Uterus (tissue), 4 donors: ENCODE results near the gene IREB2. TPM values are rescaled to one million over a fixed set of nuclear protein-coding genes. Genes with fewer than 3 reads are reported as not detected.

Experiments
- DNase-seq, 2 donors: peaks; one replicate each; pipeline ENCODE4 v3.0.0-alpha.2; 2019 to 2020
- H3K27ac ChIP-seq, 2 donors: fragments of 200-600 bp; sonication (generic); 1 replicate in 1 of 2; 2 replicates in 1 of 2; pipeline ENCODE4 v1.5.1; 2016 to 2018
- H3K27me3 ChIP-seq, 2 donors: fragments of 200-600 bp; sonication (generic); one replicate each; pipeline ENCODE4 v1.5.1; 2018 to 2019; ENCODE audit warnings: control low read depth in 1 of 2
- H3K36me3 ChIP-seq, 2 donors: fragments of 200-600 bp; sonication (generic); one replicate each; pipeline ENCODE4 v1.5.1; 2019; ENCODE audit warnings: control low read depth in 1 of 2
- H3K4me1 ChIP-seq, 2 donors: fragments of 200-600 bp; sonication (generic); one replicate each; pipeline ENCODE4 v1.5.1; 2018 to 2019; ENCODE audit warnings: control low read depth in 1 of 2
- H3K4me3 ChIP-seq, 2 donors: fragments of 200-600 bp; sonication (generic); 1 replicate in 1 of 2; 2 replicates in 1 of 2; pipeline ENCODE4 v1.5.1; 2018 to 2019; ENCODE audit warnings: mild to moderate bottlenecking in 1 of 2
- H3K9me3 ChIP-seq, 2 donors: fragments of 200-600 bp; sonication (generic); one replicate each; pipeline ENCODE4 v1.5.1; 2019; ENCODE audit warnings: control low read depth in 1 of 2
- POLR2A ChIP-seq, 2 donors: fragments of 450-650 bp; IDR thresholded peaks; one replicate each; pipeline ENCODE4 v1.6.1; 2016; ENCODE audit warnings: antibody characterized with exemption in 2 of 2, mild to moderate bottlenecking in 1 of 2, moderate library complexity in 1 of 2
- intact Hi-C: fragments of 100-400 bp; cut with DNase I; formaldehyde crosslinking; loops from one replicate; pipeline ENCODE4 v1.15.1; 2023; ENCODE audit warnings: low total_unique reads
- total RNA-seq, 4 donors: library from RNA; depleted of rRNA in 3 of 4; stranded (reverse); fragments of >200 nt in 3 of 4; gene quantifications; one replicate each; pipeline versions ENCODE4 v1.1.0 to v1.2.4, GENCODE V29; 2014 to 2023
- TF ChIP-seq, protein P1 (sequence below), 4 experiments: fragments of 200-600 bp in 2 of 4; fragments of 450-650 bp in 2 of 4; sonication (generic) in 2 of 4; IDR thresholded peaks; one replicate each; pipeline ENCODE4 v1.5.1; 2016 to 2019; ENCODE audit warnings: antibody characterized with exemption in 4 of 4, mild to moderate bottlenecking in 2 of 4, moderate library complexity in 1 of 4
- donor health status: DM: yes; HTN: yes; CAD: no.

IREB2 gene
- total RNA-seq, 4 donors from 2014 or later, result 15.1 to 81.7 (median 51.4) TPM

DNA sequence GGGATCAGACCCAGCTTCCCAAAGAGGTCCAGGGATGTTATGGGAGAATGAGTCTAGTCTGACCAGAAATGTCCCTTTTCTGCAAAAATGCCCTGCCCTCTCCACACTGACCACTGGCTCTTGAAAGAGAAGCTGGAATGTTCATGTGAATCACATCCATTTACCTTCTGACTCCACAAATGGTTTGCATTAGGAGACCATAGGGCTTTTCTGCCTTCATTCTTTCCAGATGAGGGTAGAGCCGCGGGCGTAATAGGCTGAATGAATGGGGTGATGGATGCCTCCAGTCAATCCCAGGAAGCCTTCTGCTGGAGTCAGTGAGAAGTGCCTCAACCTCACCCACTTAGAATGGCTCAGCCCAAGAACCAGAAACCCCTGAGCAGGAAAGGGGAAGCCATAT is 47.2 kb upstream of the IREB2 start:
- DNase-seq, result no peak

DNA sequence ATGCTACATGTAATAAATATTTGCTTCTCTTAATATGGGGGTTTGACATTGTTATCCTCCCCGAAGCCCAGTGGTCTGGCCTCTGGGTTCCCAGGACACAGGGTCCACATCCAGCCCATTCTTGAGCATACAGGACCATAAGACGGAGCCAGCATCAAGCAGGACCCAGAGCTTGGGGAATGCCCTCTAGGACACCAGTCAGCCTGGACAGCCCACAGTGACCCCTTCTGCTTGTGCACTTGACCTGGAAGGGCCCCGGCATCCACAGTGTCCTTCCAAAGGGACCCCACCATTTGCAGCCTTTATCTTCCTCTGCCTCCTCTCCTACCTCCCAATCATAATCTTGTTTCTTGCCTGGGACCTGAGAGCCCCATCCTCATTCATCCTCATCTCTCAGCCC is 46.2 kb upstream of the IREB2 start:
- no peaks in the 10 kb centered on the region for H3K27me3 ChIP-seq
- H3K9me3 ChIP-seq, result no peaks in the 10 kb centered on the region
- no peak overlapping the region for H3K4me3 ChIP-seq
- no peak for DNase-seq
- TF ChIP-seq, protein P1, sequence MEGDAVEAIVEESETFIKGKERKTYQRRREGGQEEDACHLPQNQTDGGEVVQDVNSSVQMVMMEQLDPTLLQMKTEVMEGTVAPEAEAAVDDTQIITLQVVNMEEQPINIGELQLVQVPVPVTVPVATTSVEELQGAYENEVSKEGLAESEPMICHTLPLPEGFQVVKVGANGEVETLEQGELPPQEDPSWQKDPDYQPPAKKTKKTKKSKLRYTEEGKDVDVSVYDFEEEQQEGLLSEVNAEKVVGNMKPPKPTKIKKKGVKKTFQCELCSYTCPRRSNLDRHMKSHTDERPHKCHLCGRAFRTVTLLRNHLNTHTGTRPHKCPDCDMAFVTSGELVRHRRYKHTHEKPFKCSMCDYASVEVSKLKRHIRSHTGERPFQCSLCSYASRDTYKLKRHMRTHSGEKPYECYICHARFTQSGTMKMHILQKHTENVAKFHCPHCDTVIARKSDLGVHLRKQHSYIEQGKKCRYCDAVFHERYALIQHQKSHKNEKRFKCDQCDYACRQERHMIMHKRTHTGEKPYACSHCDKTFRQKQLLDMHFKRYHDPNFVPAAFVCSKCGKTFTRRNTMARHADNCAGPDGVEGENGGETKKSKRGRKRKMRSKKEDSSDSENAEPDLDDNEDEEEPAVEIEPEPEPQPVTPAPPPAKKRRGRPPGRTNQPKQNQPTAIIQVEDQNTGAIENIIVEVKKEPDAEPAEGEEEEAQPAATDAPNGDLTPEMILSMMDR (IDR thresholded peaks at IDR 0.05), result no peak
- no peak for TF ChIP-seq POLR2A (IDR thresholded peaks at IDR 0.05)
- intact Hi-C loops, result no loop called here
- no peaks in the 10 kb centered on the region for H3K36me3 ChIP-seq
- no peaks in the 10 kb centered on the region for H3K4me1 ChIP-seq
- no peak overlapping the region for H3K27ac ChIP-seq

More for the DNA sequence above, 47.2 kb upstream of the IREB2 start:
- Histone ChIP-seq H3K36me3 (no peaks in the 10 kb centered on the region), H3K27me3 (no peaks in the 10 kb centered on the region), H3K9me3 (no peaks in the 10 kb centered on the region), H3K4me1 (no peaks in the 10 kb centered on the region), H3K27ac (no peak overlapping the region), H3K4me3 (no peak overlapping the region)
- TF ChIP-seq, protein P1 (IDR thresholded peaks at IDR 0.05), result no peak
- TF ChIP-seq POLR2A (IDR thresholded peaks at IDR 0.05), result no peak
- intact Hi-C loops, result no loop called here

DNA sequence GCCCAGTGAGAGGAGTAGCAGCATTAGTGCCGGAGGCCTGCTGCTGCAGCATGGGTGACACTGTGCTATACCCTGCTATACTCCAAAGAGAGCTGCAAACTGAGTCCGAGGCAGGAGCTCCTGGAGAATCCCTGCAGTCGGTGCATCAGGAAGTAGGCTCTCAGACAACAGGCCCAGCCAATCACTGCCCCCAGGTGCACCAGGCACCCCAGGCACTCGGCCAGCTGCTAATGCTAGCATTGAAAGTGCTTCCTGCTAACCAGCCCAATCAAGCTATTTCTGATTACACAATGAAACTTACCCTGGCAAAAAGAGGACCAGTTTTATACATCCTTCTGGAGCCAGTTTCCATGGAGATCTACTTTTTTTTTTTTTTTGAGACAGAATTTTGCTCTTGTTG is 45.6 kb upstream of the IREB2 start:
- intact Hi-C loops, result no loop called here
- TF ChIP-seq, protein P1 (IDR thresholded peaks at IDR 0.05), result no peak
- TF ChIP-seq POLR2A (IDR thresholded peaks at IDR 0.05), result no peak
- Histone ChIP-seq H3K9me3 (no peaks in the 10 kb centered on the region), H3K27me3 (no peaks in the 10 kb centered on the region), H3K36me3 (no peaks in the 10 kb centered on the region), H3K4me1 (no peaks in the 10 kb centered on the region), H3K4me3 (no peak overlapping the region), H3K27ac (no peak overlapping the region)
- no peak for DNase-seq

DNA sequence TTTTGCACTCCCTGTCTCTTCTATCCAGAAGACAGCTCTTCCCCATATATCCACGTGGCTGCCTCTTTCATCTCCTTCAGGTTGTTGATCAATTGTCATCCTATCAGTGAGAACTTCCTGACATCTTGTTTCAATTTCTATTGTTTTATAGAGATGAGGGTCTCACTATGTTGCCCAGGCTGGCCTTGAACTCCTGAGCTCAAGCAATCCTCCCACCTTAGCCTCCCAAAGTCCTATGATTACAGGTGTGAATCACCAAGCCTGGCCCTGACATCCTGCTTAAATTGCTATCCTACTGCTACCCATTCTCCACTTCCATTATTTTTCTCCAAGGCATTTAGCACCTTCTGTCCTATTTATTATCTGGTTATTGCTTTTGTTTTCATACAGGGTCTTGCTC is 44.9 kb upstream of the IREB2 start:
- DNase-seq, result no peak
- no peaks in the 10 kb centered on the region for H3K36me3 ChIP-seq
- no peaks in the 10 kb centered on the region for H3K27me3 ChIP-seq
- no peak overlapping the region for H3K4me3 ChIP-seq
- no peak overlapping the region for H3K27ac ChIP-seq
- TF ChIP-seq POLR2A (IDR thresholded peaks at IDR 0.05), result no peak
- TF ChIP-seq, protein P1 (IDR thresholded peaks at IDR 0.05), result no peak
- H3K9me3 ChIP-seq, result no peaks in the 10 kb centered on the region
- no peaks in the 10 kb centered on the region for H3K4me1 ChIP-seq
- intact Hi-C loops, result no loop called here

DNA sequence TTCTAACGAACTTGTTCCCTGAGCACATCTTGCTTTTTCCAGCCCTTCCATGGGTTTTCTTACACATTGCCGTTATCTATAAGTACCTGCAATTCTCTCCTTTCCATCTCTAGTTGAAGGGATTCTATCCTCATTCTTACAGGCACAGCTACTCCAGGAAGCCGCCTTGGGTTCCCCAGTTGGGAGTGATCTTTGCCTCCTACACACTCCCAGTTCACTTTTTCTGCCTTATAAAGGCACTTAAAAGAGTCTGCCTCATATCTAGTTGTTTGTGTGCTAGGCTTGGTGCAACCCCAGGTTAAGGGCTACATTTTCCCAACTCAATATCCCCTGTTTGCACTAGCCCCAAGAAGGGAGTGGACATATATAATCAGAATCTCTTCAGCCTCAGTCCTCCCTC is 44.0 kb upstream of the IREB2 start:
- Histone ChIP-seq H3K36me3 (no peaks in the 10 kb centered on the region), H3K27ac (no peak overlapping the region), H3K4me3 (no peak overlapping the region), H3K4me1 (no peaks in the 10 kb centered on the region), H3K27me3 (no peaks in the 10 kb centered on the region), H3K9me3 (no peaks in the 10 kb centered on the region)
- no peak for DNase-seq
- TF ChIP-seq, protein P1 (IDR thresholded peaks at IDR 0.05), result no peak
- TF ChIP-seq POLR2A (IDR thresholded peaks at IDR 0.05), result no peak
- intact Hi-C loops, result no loop called here
